ENCODE results near the gene MFNG. TPM values are rescaled to one million over a fixed set of nuclear protein-coding genes. Genes with fewer than 3 reads are reported as not detected.

Gene MFNG
- total RNA-seq, 1 experiment from 2014 or later = 4.5 TPM

GRCh38 chr22:37492428-37493344 lies 6.5 kb upstream of the MFNG start:
- peaks cover 7 to 20% of the 10 kb centered on the region in 2 experiments; a peak in 3 of 4 replicates for H3K36me3 ChIP-seq (ENCODE audit: control insufficient read depth in 1 of 2, insufficient read depth in 2 of 2, low read length in 2 of 2)
- H2AFZ ChIP-seq (ENCODE audit: low read depth, low read length, poor library complexity, severe bottlenecking) = no peak overlapping the region
- H3K9me2 ChIP-seq (ENCODE audit: insufficient read depth) = no peaks in the 10 kb centered on the region
- H3K9ac ChIP-seq (ENCODE audit: low read length) = no peak overlapping the region
- DNase-seq (ENCODE audit: low read depth, low spot score) (no peak), ATAC-seq (peak; percentile 71)
- intact Hi-C loops (cut with micrococcal nuclease) = no loop called here
- ChIA-PET POLR2A (no interaction called here), RAD21 (ENCODE audit: low non-redundant PET in 1 of 2, low total read pairs in 2 of 2, uncharacterized antibody in 2 of 2, unreplicated experiment in 2 of 2) (no interaction called here), CTCF (interaction anchor here (1.7 kb wide), 1 partner anchor 21 kb away, joined by 5 read pairs; no protein-coding TSS in a partner anchor)
- no peaks in the 10 kb centered on the region for H3K79me2 ChIP-seq (ENCODE audit: insufficient read depth, low read length)
- TF ChIP-seq ZFX (IDR thresholded peaks at IDR 0.05) (no peak), SRF (IDR thresholded peaks at IDR 0.05; ENCODE audit: low read depth) (no peak), CTCF (IDR thresholded peaks at IDR 0.05 in 2 of 3, conservative IDR thresholded peaks at IDR 0.05 in 1 of 3; ENCODE audit: borderline replicate concordance in 1 of 3, insufficient read depth in 1 of 3, low read depth in 2 of 3, low read length in 2 of 3) (peak in 2 of 3 experiments; percentile 68 to 79; a peak in 5 of 6 replicates), ELF1 (IDR thresholded peaks at IDR 0.05; ENCODE audit: borderline replicate concordance, low read depth) (no peak), ZBTB33 (IDR thresholded peaks at IDR 0.05; ENCODE audit: extremely low read depth, insufficient replicate concordance, low read length) (no peak)
- no peak overlapping the region for H3K4me3 ChIP-seq (replicated peaks in 1 of 2; ENCODE audit: low read depth in 1 of 2, low read length in 2 of 2)
- H3K27ac ChIP-seq (ENCODE audit: low read depth, low read length) = peak overlapping the region; percentile 16; the same call in 1 of the 2 replicates
- peaks cover 14 to 34% of the 10 kb centered on the region in 2 experiments for H3K4me1 ChIP-seq (ENCODE audit: control insufficient read depth in 1 of 2, insufficient read depth in 2 of 2, low read length in 2 of 2)
- BruUV-seq (replicated peaks) = no TSS peak
- H3K9me3 ChIP-seq (ENCODE audit: control insufficient read depth in 1 of 2, insufficient read depth in 1 of 2, low read depth in 1 of 2, low read length in 2 of 2) = no peaks in the 10 kb centered on the region
- H3K27me3 ChIP-seq (ENCODE audit: insufficient read depth, low read length) = no peaks in the 10 kb centered on the region
- H4K20me1 ChIP-seq (ENCODE audit: insufficient read depth) = no peaks in the 10 kb centered on the region
- 0 out of 2 replicates have a peak overlapping the region, but pooled peaks have one; percentile 4 for H3K4me2 ChIP-seq (ENCODE audit: low read length)

Measured in HCT116 (cell line).